Activated gamma-delta T cell treated with Interleukin-2 at 50 U/mL for 16 hours (primary cell): ENCODE results near the gene PRKCZ.

ENCODE experiments used
- DNase-seq: peaks from one replicate; pipeline ENCODE4 v3.0.0-alpha.2; 2020

PRKCZ gene

GRCh38 chr1:2124446-2125198 is 74.4 kb downstream of the PRKCZ start:
- DNase-seq = no peak

- no peak for DNase-seq
Observed at GRCh38 chr1:2125350-2126211, 75.4 kb downstream of the PRKCZ start.

- DNase-seq = no peak
Observed at GRCh38 chr1:2126331-2127186, 76.3 kb downstream of the PRKCZ start.

GRCh38 chr1:2127187-2128145 is 77.3 kb downstream of the PRKCZ start:
- DNase-seq = no peak

GRCh38 chr1:2128189-2128901 is 78.1 kb downstream of the PRKCZ start:
- no peak for DNase-seq

GRCh38 chr1:2129256-2129943 is 79.2 kb downstream of the PRKCZ start:
- no peak for DNase-seq

GRCh38 chr1:2130156-2130555 is 79.9 kb downstream of the PRKCZ start:
- no peak for DNase-seq

- no peak for DNase-seq
Observed at GRCh38 chr1:2130871-2131289, 80.7 kb downstream of the PRKCZ start.

GRCh38 chr1:2132222-2133038 is 82.2 kb downstream of the PRKCZ start:
- no peak for DNase-seq

- DNase-seq = peak; percentile 93
Observed at GRCh38 chr1:2133039-2133878, 83.0 kb downstream of the PRKCZ start.

- DNase-seq = no peak
Observed at GRCh38 chr1:2133879-2134215, 83.6 kb downstream of the PRKCZ start.

- no peak for DNase-seq
Observed at GRCh38 chr1:2134266-2134620, 84.0 kb downstream of the PRKCZ start.

GRCh38 chr1:2134621-2135307 is 84.6 kb downstream of the PRKCZ start:
- DNase-seq = no peak

- no peak for DNase-seq
Observed at GRCh38 chr1:2135441-2135841, 85.2 kb downstream of the PRKCZ start.

- DNase-seq = no peak
Observed at GRCh38 chr1:2135941-2136340, 85.7 kb downstream of the PRKCZ start.

GRCh38 chr1:2136386-2137235 is 86.4 kb downstream of the PRKCZ start:
- no peak for DNase-seq
